ENCODE data around the gene CAMK2A. TPM values are rescaled to one million over a fixed set of nuclear protein-coding genes. Genes with fewer than 3 reads are reported as not detected.

Gene CAMK2A
- total and polyA plus RNA-seq, 2 experiments from 2014 or later = 0.43 TPM; not detected in 1

GRCh38 chr5:150242251-150242894 is 47.2 kb downstream of the CAMK2A start:
- Histone ChIP-seq H3K9ac (no peak overlapping the region), H3K36me3 (ENCODE audit: low read depth) (no peaks in the 10 kb centered on the region), H3K79me2 (ENCODE audit: insufficient read depth) (no peaks in the 10 kb centered on the region), H3K27ac (no peak overlapping the region), H4K20me1 (ENCODE audit: insufficient read depth) (no peaks in the 10 kb centered on the region), H3K4me2 (ENCODE audit: unreplicated experiment) (no peak overlapping the region), H2AFZ (no peak overlapping the region), H3K4me1 (ENCODE audit: insufficient read depth) (no peaks in the 10 kb centered on the region), H3K9me3 (ENCODE audit: low read depth) (no peaks in the 10 kb centered on the region), H3F3A (ENCODE audit: insufficient read depth) (no peaks in the 10 kb centered on the region), H3K4me3 (no peak overlapping the region), H3K9me2 (ENCODE audit: insufficient read depth) (no peaks in the 10 kb centered on the region), H3K27me3 (replicated peaks; ENCODE audit: insufficient read depth) (no peaks in the 10 kb centered on the region)
- TF ChIP-seq EZH2 (IDR thresholded peaks at IDR 0.05; ENCODE audit: insufficient read depth, poor library complexity, severe bottlenecking) = no peak
- TF ChIP-seq EZH2phosphoT487 (IDR thresholded peaks at IDR 0.05; ENCODE audit: insufficient read depth, low read depth) = no peak
- WGBS, 2 experiments (ENCODE audit: low coverage in 1 of 2, low lambda C conversion rate in 2 of 2, missing lambda C conversion rate in 2 of 2) = 93% methylated on average over 11 of the region's 11 CpGs
- in situ Hi-C loops (cut with MboI) = no loop called here
- no peak for DNase-seq

- Histone ChIP-seq H2AFZ (no peak overlapping the region), H3K27ac (no peak overlapping the region), H3K4me2 (ENCODE audit: unreplicated experiment) (no peak overlapping the region), H3K79me2 (ENCODE audit: insufficient read depth) (no peaks in the 10 kb centered on the region), H3K4me3 (no peak overlapping the region), H3K27me3 (replicated peaks; ENCODE audit: insufficient read depth) (no peaks in the 10 kb centered on the region), H3F3A (ENCODE audit: insufficient read depth) (no peaks in the 10 kb centered on the region), H3K9me3 (ENCODE audit: low read depth) (no peaks in the 10 kb centered on the region), H4K20me1 (ENCODE audit: insufficient read depth) (no peaks in the 10 kb centered on the region), H3K9me2 (ENCODE audit: insufficient read depth) (no peaks in the 10 kb centered on the region), H3K4me1 (ENCODE audit: insufficient read depth) (no peaks in the 10 kb centered on the region), H3K9ac (no peak overlapping the region), H3K36me3 (ENCODE audit: low read depth) (no peaks in the 10 kb centered on the region)
- WGBS, 2 experiments (ENCODE audit: low coverage in 1 of 2, low lambda C conversion rate in 2 of 2, missing lambda C conversion rate in 2 of 2) = 85% methylated on average over 13 to 14 of the region's 14 CpGs
- no peak for TF ChIP-seq EZH2 (IDR thresholded peaks at IDR 0.05; ENCODE audit: insufficient read depth, poor library complexity, severe bottlenecking)
- no peak for TF ChIP-seq EZH2phosphoT487 (IDR thresholded peaks at IDR 0.05; ENCODE audit: insufficient read depth, low read depth)
- DNase-seq = no peak
- in situ Hi-C loops (cut with MboI) = no loop called here
Observed at GRCh38 chr5:150241298-150242160, 48.0 kb downstream of the CAMK2A start.

DNA sequence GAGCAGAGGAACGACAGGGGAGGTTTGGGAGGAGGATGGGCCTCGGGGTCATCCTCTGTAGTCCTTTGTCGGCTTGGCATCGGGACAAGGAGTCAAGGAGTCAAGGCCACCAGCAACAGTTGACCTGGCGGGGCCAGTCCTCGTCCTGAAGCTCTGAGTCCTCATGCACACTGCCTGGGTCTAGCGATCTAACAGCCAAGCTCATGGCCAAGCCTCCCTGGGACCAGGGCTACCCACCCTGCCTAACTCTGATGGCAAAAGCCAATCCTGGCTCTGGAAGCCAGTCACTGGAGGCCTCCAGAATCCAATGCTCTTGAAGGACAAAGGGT is 49.8 kb downstream of the CAMK2A start:
- in situ Hi-C loops (cut with MboI) = no loop called here

GRCh38 chr5:150239099-150239793 is 50.3 kb downstream of the CAMK2A start:
- H4K20me1 ChIP-seq (ENCODE audit: insufficient read depth) = no peaks in the 10 kb centered on the region
- H3K9me2 ChIP-seq (ENCODE audit: insufficient read depth) = no peaks in the 10 kb centered on the region
- H3K9ac ChIP-seq = no peak overlapping the region
- H3F3A ChIP-seq (ENCODE audit: insufficient read depth) = no peaks in the 10 kb centered on the region
- TF ChIP-seq EZH2phosphoT487 (IDR thresholded peaks at IDR 0.05; ENCODE audit: insufficient read depth, low read depth) = no peak
- TF ChIP-seq EZH2 (IDR thresholded peaks at IDR 0.05; ENCODE audit: insufficient read depth, poor library complexity, severe bottlenecking) = no peak
- H3K79me2 ChIP-seq (ENCODE audit: insufficient read depth) = no peaks in the 10 kb centered on the region
- no peaks in the 10 kb centered on the region for H3K36me3 ChIP-seq (ENCODE audit: low read depth)
- 88 to 89% methylated on average over 21 of the region's 21 CpGs for WGBS, 2 experiments (ENCODE audit: low coverage in 1 of 2, low lambda C conversion rate in 2 of 2, missing lambda C conversion rate in 2 of 2)
- H3K9me3 ChIP-seq (ENCODE audit: low read depth) = no peaks in the 10 kb centered on the region
- H3K4me2 ChIP-seq (ENCODE audit: unreplicated experiment) = no peak overlapping the region
- H3K4me1 ChIP-seq (ENCODE audit: insufficient read depth) = no peaks in the 10 kb centered on the region
- no peak overlapping the region for H3K4me3 ChIP-seq
- no peak for DNase-seq
- H2AFZ ChIP-seq = no peak overlapping the region
- no peak overlapping the region for H3K27ac ChIP-seq
- in situ Hi-C loops (cut with MboI) = no loop called here
- no peaks in the 10 kb centered on the region for H3K27me3 ChIP-seq (replicated peaks; ENCODE audit: insufficient read depth)

More for the DNA sequence above, 49.8 kb downstream of the CAMK2A start:
- no peaks in the 10 kb centered on the region for H3K4me1 ChIP-seq (ENCODE audit: insufficient read depth)
- no peak for DNase-seq
- H3K27me3 ChIP-seq (replicated peaks; ENCODE audit: insufficient read depth) = no peaks in the 10 kb centered on the region
- no peaks in the 10 kb centered on the region for H3F3A ChIP-seq (ENCODE audit: insufficient read depth)
- H4K20me1 ChIP-seq (ENCODE audit: insufficient read depth) = no peaks in the 10 kb centered on the region
- H3K4me3 ChIP-seq = no peak overlapping the region
- no peak overlapping the region for H3K27ac ChIP-seq
- no peak overlapping the region for H3K4me2 ChIP-seq (ENCODE audit: unreplicated experiment)
- H3K9ac ChIP-seq = no peak overlapping the region
- no peaks in the 10 kb centered on the region for H3K9me3 ChIP-seq (ENCODE audit: low read depth)
- no peaks in the 10 kb centered on the region for H3K36me3 ChIP-seq (ENCODE audit: low read depth)
- 79 to 83% methylated on average over 7 of the region's 7 CpGs for WGBS, 2 experiments (ENCODE audit: low coverage in 1 of 2, low lambda C conversion rate in 2 of 2, missing lambda C conversion rate in 2 of 2)
- H3K9me2 ChIP-seq (ENCODE audit: insufficient read depth) = no peaks in the 10 kb centered on the region
- no peak overlapping the region for H2AFZ ChIP-seq
- H3K79me2 ChIP-seq (ENCODE audit: insufficient read depth) = no peaks in the 10 kb centered on the region
- TF ChIP-seq EZH2 (IDR thresholded peaks at IDR 0.05; ENCODE audit: insufficient read depth, poor library complexity, severe bottlenecking) = no peak
- no peak for TF ChIP-seq EZH2phosphoT487 (IDR thresholded peaks at IDR 0.05; ENCODE audit: insufficient read depth, low read depth)
